Inflammatory macrophage treated with lipopolysaccharide for 1 hour (primary cell): Measurements from ENCODE around the gene ABHD17A.
"Not testable (repeated sequence)": the region's sequence is repeated elsewhere in the genome, so short reads cannot be mapped to it uniquely, and the experiment has no call there.

Experiments used
- DNase-seq, 2 donors: peaks; one replicate each; pipeline ENCODE4 v3.0.0-alpha.2; 2020 to 2022

ABHD17A gene

DNA sequence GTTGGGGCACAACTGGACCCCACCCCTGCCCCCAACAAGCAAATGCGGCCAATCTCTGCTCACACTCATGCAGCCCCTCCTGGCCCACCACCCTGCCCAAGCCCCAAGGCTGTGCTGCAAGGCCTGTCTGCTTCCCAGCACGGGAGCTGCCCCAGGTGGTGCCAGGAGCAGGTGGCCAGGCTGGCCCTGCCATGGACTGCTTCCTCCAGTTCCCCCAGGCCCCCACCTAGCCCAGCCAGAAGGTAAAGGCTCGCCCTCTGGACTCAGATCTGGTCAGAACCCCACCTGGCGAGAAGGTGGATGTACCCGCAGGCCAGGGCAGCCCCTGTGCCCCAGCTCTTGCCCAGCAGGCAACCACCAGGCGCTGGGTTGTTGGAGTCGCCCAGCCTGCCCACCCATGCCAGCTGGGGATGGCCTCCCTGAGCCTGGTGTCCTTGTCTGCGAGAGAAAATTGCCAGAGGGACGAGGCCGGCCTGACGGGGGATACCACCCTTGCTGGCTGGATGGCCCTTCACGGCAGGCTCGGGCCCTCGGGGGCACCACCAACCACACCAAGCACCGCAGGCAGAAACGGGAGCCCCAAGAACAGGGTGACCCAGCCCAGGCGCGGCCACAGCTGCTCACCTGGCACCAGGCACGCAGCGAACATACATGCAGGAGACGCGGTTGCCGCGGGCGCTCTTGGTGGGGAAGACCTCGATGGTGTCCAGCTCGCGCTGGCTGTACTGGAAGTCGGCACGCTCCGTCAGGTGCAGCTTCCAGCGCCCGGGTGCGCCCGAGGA, 4.5 kb downstream of the ABHD17A start:
- no peak for DNase-seq

DNA sequence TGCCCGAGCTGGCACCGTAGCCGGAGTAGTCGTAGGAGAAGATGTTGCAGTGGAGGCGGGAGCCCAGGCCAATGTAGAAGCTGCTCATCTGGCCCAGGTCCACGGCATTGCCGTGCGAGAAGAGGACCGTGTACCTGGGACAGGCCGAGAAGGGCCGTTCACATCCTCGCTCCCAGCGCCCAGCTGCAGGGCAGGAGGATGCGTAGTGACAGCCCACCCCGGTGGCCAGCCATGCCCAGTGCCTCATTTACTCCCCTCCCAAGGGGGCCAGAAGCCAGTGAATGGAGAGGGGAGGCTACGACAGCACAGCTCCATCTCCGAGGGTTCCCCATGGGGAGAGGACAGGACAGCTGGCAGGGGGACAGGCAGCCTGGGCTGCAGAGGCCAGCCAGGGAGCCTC, 5.3 kb downstream of the ABHD17A start:
- DNase-seq, result not testable (repeated sequence)

DNA sequence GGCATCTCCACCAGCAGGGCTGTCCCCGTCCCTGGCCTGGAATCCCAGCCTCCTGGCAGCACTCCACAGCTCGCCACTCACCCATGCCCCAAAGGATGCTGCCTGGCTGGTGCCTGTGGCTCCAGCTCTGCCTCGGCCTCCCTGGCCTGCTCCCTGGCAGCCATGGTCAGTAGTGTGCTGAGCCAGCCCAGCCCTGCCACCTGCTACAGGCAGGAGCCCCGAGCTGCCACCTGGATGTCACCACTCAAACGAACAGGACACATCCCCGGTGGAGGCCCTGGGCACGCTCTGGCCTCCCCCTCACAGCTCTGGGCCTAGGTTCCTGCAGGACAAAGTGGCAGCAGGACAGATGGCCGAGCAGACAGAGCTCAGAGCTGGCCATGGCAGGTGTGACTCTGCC, 6.7 kb downstream of the ABHD17A start:
- not testable (repeated sequence) for DNase-seq

DNA sequence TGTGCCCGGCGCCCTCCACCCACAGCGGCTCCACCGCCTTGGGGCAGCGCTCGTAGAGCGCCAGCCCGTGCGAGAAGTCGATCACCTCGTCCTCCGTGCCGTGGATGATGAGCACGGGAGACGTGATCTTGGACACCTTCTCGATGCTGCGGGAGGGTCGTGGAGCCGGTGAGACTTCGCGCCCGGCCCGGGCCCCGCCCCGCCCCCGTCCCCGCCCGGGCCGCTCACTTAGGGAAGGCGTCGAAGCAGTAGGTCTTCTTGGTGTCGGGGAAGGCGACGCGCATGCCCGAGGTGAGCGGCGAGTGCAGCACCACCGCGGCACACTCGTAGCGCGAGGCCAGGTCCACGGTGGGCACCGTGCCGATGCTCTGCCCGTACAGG, 8.0 kb downstream of the ABHD17A start:
- DNase-seq, result not testable (repeated sequence)

DNA sequence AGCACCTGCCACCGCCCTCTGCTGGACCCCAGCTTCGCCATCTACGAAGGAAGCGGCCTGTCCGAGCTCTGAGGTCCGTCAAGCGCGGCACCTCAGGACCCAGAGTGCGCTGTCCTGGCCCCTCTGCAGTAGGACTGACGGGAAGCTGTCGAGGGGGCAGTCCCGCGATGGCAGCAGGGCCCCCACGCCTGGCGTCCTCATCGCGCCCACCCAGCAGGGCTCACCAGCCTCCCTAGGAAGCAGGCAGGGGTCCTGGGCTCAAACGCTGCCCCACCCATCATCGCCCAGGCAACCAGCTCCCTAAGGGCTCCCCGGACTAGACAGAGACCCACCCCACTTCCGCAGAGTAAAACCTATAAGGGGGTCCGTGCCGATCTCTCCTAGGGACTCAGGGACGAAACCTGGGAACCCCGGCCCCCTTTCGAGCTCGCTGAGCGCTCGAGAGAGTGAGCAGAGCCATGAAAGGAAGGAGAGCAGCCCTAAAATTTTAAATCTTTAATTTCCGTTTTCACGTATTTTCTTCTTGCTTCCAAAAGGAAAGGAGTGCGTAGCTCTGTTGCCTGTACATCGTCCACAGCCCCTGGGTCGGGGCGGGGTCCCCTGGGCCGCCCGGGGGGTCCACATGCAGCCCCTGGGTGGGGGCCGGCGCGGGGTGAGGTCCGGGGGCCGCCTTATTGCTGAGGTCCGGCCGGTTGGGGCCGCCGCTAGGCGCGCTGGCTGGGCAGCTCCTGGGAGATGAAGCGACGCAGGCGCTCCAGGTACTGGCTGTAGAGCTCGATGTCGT, 8.6 kb downstream of the ABHD17A start:
- not testable (repeated sequence) for DNase-seq

GRCh38 chr19:1875646-1876495, 9.4 kb downstream of the ABHD17A start:
- peak; percentile 85 to 89 for DNase-seq

DNA sequence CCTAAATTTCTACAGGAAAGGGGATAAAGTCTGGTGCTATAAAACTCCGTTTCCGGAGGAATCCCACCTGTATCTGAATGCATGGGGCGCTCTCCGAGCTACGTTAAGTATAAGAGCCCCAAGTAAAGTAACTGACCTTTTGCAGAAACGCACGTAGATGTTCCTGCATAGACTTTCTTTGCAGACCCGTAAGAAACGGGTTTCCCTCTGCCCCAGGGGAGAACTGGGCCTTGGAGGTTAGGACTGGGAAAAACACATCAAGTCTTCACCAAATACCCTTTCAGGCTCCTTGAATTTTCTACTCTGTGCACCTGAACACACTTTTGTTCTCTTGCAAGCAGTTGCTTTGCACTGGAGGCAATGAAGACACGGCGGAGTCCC, 10.0 kb downstream of the ABHD17A start:
- not testable (repeated sequence) for DNase-seq

DNA sequence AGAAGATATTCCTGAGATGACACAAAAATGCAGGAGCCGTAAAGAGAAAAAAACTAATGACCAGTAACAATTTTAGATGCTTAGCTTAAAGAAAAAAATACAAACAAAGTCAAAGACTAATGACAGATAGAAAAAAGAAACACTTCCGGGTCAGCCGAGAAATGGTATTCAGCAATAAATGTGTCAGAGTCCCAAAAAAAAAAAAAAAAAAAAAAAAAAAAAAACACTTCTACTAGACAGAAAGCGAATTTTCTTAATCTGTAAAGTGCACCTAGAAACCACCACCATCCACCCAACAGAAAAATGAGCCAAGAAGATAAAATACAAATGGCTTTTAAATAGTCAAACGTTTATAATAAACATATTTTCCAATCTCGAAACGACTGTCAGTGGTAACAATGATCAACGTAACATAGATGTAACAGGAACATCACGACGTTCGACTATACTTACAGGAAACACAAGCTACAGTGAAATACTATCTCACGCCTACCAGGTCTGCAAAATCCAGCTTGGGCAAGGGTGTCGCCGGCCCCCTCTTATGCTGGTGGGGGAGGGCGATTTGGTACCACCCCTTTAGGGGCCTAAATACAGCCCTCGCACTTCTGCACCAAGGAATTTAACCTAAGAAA, 10.6 kb downstream of the ABHD17A start:
- DNase-seq, result peak; percentile 41 to 49

DNA sequence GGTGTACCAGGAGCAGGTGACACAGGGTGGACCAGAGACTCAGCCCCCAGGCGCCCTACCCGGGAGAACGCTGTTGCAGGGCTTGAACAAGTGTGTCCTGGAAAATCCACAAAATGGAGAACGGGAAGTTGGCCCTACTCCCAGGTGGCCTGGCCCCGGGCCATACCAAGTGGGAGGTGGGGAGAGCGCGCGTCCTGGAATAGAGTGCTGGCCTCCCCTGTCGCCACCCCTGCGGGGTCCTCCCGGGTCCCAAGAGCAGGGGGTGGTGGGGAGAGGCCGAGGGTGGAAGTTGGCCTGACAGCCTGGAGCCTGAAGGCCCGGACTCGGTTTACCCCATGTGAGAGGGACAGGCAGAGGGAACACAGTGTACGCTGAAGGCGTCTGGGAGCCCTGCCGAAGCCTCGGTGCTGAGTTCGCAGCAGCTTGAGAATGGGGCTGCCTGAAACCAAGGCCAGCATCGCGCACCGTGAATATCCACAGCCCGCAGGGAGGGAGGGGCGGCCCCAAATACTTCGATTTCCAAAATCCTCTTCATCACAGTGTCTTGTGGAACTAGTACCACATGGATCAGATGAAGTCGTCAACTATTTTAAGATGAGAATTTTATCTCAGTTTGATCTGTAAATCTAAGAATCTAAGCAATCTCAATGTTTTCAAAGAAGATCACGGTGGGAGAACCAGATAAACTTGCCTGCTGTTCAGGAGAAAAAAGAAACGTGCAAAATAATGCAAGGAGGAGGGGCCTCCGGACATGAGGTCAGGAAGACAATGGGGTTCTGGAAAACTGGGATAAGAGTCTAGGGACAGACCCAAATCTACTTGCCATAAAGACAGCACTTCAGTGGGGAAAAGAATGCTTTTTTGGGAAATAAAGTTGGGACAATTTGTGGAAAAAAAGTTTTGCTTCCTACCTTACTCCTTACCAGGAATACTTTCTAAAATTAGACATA, 11.5 kb downstream of the ABHD17A start:
- no peak for DNase-seq

GRCh38 chr19:1872807-1873523, 12.3 kb downstream of the ABHD17A start:
- DNase-seq, result no peak

GRCh38 chr19:1871630-1872029, 13.7 kb downstream of the ABHD17A start:
- no peak for DNase-seq

GRCh38 chr19:1871140-1871597, 14.1 kb downstream of the ABHD17A start:
- DNase-seq, result no peak

GRCh38 chr19:1868971-1869370, 16.3 kb downstream of the ABHD17A start:
- no peak for DNase-seq

- DNase-seq, result no peak
Measured at GRCh38 chr19:1867349-1867724, 18.0 kb downstream of the ABHD17A start.

DNA sequence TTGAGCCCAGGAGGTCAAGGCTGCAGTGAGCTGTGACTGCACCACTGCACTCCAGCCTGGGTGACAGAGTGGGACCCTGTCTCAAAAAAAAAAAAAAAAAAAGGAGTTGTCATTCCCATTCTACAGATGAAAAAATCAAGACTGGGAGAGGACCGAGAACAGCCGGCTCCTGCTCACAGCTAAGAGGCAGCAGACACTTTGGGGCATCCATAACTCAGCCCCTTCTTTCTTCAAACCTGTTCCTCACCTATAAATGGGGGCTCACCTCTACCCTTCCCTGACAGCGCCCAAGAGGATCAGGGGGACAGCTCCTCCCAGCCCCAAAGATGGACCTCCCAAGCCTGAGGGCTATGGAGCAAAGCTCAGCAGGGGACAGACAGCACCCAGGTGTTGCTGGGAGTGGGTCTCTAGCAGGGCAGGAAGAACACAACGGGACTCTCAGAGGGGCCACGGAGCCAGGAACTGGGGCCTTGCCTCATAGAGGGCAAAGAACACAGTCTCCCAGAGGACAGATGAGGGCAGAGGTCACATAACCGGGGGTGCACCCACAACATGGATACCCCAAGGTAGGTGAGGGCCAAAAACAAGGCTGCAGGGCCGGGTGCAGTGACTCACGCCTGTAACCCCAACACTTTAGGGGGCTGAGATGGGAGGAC, 18.5 kb downstream of the ABHD17A start:
- DNase-seq, result no peak

DNA sequence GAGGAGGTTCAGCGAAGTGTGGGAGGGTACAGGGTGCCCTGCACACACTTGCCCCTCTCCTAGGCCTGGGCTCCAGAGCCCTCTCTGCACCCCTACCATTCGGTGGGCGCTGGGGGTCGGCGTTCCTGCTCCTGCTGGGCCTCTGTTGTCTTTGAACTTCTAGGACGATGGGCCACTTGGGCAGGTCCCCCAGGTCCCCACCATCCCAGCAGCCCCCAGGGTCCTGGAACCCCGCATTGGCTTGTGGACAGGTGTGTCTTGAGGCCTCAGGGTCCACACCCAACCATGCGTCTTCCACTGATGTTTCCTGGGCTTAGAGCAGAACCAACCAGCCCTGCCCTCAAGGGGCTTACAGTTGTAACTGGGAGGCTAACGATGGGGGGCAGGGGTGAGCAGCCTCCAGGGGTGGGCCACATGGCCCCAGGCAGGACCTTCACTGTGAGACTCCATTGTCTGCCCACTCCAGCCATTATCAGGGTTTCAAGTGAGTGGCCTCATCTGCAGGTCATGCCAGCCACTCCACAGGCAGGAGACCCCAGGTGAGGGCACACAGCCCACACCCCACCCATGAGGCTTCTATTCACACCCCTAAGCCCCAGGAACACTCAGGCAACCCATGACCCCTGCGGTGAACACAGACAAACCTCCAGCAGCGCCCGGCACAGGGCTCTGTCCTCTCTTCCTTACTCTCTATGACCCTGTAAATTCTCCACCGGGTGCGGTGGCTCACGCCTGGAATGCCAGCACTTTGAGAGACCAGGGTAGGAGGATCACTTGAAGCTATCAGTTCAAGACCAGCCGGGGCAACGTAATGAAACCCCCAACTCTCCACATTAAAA, 19.9 kb downstream of the ABHD17A start:
- DNase-seq, result no peak

GRCh38 chr19:1864480-1865171, 20.7 kb downstream of the ABHD17A start:
- peak; percentile 56 to 75 for DNase-seq

DNA sequence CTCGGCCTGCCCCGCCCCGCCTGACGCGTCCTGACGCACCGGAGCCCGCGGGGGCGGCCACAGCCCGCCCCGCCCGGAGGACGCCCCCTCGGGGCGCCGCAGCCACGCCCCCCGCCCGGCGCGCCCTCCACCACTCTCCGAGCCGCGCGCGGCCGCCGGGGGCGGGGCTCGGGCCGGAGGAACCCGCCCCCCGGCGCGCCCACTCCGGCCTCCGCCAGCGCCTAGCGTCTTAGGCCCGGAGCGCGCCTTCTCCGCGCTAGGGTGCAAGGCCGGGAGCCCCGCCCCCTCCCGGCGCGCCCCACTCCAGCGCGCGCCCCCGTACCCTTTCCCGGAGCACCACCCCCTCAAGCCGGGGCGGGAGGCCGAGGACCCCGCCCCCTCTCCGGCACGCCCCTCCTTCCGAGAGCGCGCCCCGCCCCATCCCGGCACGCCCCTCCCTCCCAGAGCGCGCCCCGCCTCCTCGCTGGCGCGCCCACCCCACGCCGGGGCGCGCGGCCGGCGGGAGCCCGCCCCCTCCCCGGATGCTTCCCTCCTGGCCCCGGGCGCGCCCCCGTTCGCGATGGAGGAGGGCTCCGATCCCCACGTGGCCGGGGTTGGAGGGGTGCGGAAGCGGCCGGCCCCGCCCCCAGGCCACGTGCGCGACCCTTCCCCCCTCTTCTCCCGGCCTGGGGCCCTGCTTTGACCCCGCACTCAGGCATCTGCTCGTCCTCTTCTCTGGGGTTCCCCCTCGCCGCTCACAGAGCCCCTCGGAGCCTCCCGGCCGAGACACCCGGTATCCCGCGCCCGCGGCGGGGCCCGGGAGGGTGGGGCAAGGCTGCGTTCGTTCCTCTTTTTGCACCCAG, 21.4 kb downstream of the ABHD17A start:
- DNase-seq, result peak; percentile 90 to 93
